ENCODE data around the gene POU4F2.
"Not testable (repeated sequence)": the region's sequence is repeated elsewhere in the genome, so short reads cannot be mapped to it uniquely, and the experiment has no call there.

Gene POU4F2

GRCh38 chr4:146655521-146655856 lies 16.8 kb downstream of the POU4F2 start:
- DNase-seq (ENCODE audit: low read depth) = no peak

GRCh38 chr4:146661367-146661766 lies 22.7 kb downstream of the POU4F2 start:
- no peak for DNase-seq (ENCODE audit: low read depth)

- not testable (repeated sequence) for DNase-seq (ENCODE audit: low read depth)
These were observed 25.2 kb downstream of the POU4F2 start for GRCh38 chr4:146663968-146664311.

- DNase-seq (ENCODE audit: low read depth) = no peak
These were observed 36.3 kb downstream of the POU4F2 start for GRCh38 chr4:146674829-146675570.

Measured in activated T-helper 1 cell treated with Interleukin-2 at 50 U/mL for 16 hours (primary cell).